H1 (cell line): ENCODE data around the gene CPLX1.

Experiments used
- EP300 ChIP-seq, 2 experiments: IDR thresholded peaks; 1 replicate in 1 of 2; 2 replicates in 1 of 2; pipeline ENCODE4 v1.6.1; 2011 to 2012; ENCODE audit warnings: low read depth in 2 of 2, low read length in 2 of 2, mild to moderate bottlenecking in 2 of 2, borderline replicate concordance in 1 of 2, inconsistent platforms in 1 of 2, moderate library complexity in 1 of 2
- POLR2AphosphoS5 ChIP-seq: IDR thresholded peaks from 2 replicates; pipeline ENCODE4 v1.6.1; 2011; ENCODE audit warnings: low read depth, low read length
- SRF ChIP-seq: IDR thresholded peaks from 2 replicates; pipeline ENCODE4 v1.6.1; 2011; ENCODE audit warnings: mild to moderate bottlenecking, low read depth, low read length, moderate library complexity
- TF ChIP-seq, protein P1 (sequence below), 3 experiments: IDR thresholded peaks; 1 replicate in 2 of 3; 2 replicates in 1 of 3; pipeline versions ENCODE4 v1.5.1 to v1.6.1; 2011; ENCODE audit warnings: low read length in 3 of 3, mild to moderate bottlenecking in 3 of 3, inconsistent platforms in 2 of 3, low read depth in 1 of 3, moderate library complexity in 1 of 3; ENCODE audit not compliant: insufficient read depth in 1 of 3; ENCODE audit errors: control extremely low read depth in 1 of 3

DNA sequence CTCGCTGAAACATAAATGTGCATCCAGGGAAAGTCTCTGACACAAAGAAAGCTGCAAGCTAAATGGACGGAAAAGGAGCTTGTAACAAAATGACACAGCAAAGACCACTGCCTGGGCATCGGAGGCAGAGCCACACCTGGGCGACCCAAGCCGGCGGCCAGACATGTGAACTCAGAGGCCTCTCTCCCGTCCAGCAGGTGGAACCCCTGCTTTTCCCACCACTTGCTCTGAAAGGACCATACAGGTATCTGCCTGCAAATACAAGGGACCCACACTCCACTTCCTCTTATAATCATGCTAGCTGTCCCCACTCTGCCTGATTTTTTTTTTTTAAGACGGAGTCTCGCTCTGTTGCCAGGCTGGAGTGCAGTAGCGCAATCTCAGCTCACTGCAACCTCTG is 12.0 kb downstream of the CPLX1 start:
- TF ChIP-seq, protein P1, sequence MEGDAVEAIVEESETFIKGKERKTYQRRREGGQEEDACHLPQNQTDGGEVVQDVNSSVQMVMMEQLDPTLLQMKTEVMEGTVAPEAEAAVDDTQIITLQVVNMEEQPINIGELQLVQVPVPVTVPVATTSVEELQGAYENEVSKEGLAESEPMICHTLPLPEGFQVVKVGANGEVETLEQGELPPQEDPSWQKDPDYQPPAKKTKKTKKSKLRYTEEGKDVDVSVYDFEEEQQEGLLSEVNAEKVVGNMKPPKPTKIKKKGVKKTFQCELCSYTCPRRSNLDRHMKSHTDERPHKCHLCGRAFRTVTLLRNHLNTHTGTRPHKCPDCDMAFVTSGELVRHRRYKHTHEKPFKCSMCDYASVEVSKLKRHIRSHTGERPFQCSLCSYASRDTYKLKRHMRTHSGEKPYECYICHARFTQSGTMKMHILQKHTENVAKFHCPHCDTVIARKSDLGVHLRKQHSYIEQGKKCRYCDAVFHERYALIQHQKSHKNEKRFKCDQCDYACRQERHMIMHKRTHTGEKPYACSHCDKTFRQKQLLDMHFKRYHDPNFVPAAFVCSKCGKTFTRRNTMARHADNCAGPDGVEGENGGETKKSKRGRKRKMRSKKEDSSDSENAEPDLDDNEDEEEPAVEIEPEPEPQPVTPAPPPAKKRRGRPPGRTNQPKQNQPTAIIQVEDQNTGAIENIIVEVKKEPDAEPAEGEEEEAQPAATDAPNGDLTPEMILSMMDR (IDR thresholded peaks at IDR 0.05; ENCODE audit: control extremely low read depth in 1 of 3, insufficient read depth in 1 of 3, low read depth in 1 of 3, low read length in 3 of 3) = peak in 2 of 3 experiments; percentile 42 to 47; a peak in 3 of 4 replicates
- no peak for TF ChIP-seq EP300 (IDR thresholded peaks at IDR 0.05; ENCODE audit: borderline replicate concordance in 1 of 2, low read depth in 2 of 2, low read length in 2 of 2)
- TF ChIP-seq SRF = no peak
- no peak for TF ChIP-seq POLR2AphosphoS5
